Type B pancreatic cell (in vitro differentiated cells): ENCODE results near the gene C1orf52. TPM values are rescaled to one million over a fixed set of nuclear protein-coding genes. Genes with fewer than 3 reads are reported as not detected.

Experiments used
- DNase-seq: peaks from one replicate; pipeline ENCODE4 v3.0.0; 2021; ENCODE audit warnings: mixed read lengths; ENCODE audit not compliant: unreplicated experiment; ENCODE audit errors: extremely low spot score
- H3K27ac Mint-ChIP-seq: 2 replicates; pipeline ENCODE4 v1.8.0; 2021; ENCODE audit warnings: mild to moderate bottlenecking, mixed read lengths
- H3K27me3 Mint-ChIP-seq: 2 replicates; pipeline ENCODE4 v1.8.0; 2021; ENCODE audit warnings: mixed read lengths
- H3K36me3 Mint-ChIP-seq: 2 replicates; pipeline ENCODE4 v1.8.0; 2021; ENCODE audit warnings: mixed read lengths
- H3K4me1 Mint-ChIP-seq: one replicate; pipeline ENCODE4 v1.8.0; 2021; ENCODE audit warnings: mixed read lengths; ENCODE audit not compliant: unreplicated experiment
- H3K4me3 Mint-ChIP-seq: 2 replicates; pipeline ENCODE4 v1.8.0; 2021; ENCODE audit warnings: mild to moderate bottlenecking, mixed read lengths
- H3K9me3 Mint-ChIP-seq: 2 replicates; pipeline ENCODE4 v1.8.0; 2021; ENCODE audit warnings: mixed read lengths
- CTCF ChIP-seq: fragments of 200-600 bp; sonication (generic); conservative IDR thresholded peaks from 2 replicates; pipeline ENCODE4 v1.5.0; 2021; ENCODE audit warnings: antibody characterized with exemption, mild to moderate bottlenecking
- total RNA-seq: library from RNA; stranded (reverse); gene quantifications from 2 replicates; pipeline ENCODE4 v1.2.1, GENCODE V29; 2021; ENCODE audit warnings: low replicate concordance

C1orf52 gene
- total RNA-seq, 1 donor from 2014 or later: 31.2 TPM

- Mint-ChIP-seq H3K27ac (peak within 1 kb of the TSS; percentile 99), H3K9me3 (no peaks in the 10 kb centered on the region), H3K36me3 (no peaks in the 10 kb centered on the region), H3K4me3 (peak within 1 kb of the TSS; percentile 98), H3K4me1 (peaks cover 21% of the 10 kb centered on the region), H3K27me3 (peaks cover 11% of the 10 kb centered on the region)
- no peak for TF ChIP-seq CTCF
- DNase-seq: peak; percentile 81
These were observed 58.8 kb downstream of the C1orf52 start, which contains the start of gene SYDE2 for GRCh38 chr1:85200463-85201339. TSS of gene SYDE2 (minus strand) at chr1:85201016. CDS start at chr1:85200996, 20 bp downstream.

Other genes with a start within 250 kb of the C1orf52 start
- 3.4 and 7.2 TPM in 2 replicates for gene MCOLN3, start 211.2 kb downstream of the C1orf52 start, total RNA-seq
- 9.4 and 10.3 TPM in 2 replicates for gene SYDE2, start 58.6 kb downstream of the C1orf52 start, total RNA-seq
- gene BCL10, start 17.0 kb upstream of the C1orf52 start, total RNA-seq: 25.0 and 34.7 TPM in 2 replicates
- 27.7 and 28.6 TPM in 2 replicates for gene DDAH1, start 205.5 kb upstream of the C1orf52 start, total RNA-seq